Smooth muscle cell (in vitro differentiated cells): ENCODE measurements around the gene CAMTA1. TPM values are rescaled to one million over a fixed set of nuclear protein-coding genes. Genes with fewer than 3 reads are reported as not detected.
A peak's percentile ranks its signal among the peaks of the same experiment; 100 is the strongest.

ENCODE experiments used
- DNase-seq: peaks from one replicate; lab custom pipeline; 2025; ENCODE audit not compliant: unreplicated experiment; lab: John Stamatoyannopoulos, UW
- H2AFZ ChIP-seq: fragments of 200-600 bp; sonication (generic); 2 replicates; pipeline ENCODE4 v1.6.0; 2016; ENCODE audit warnings: antibody characterized with exemption, low read depth, mild to moderate bottlenecking
- H3F3A ChIP-seq: fragments of 200-600 bp; sonication (generic); 2 replicates; pipeline ENCODE4 v1.6.0; 2017; ENCODE audit warnings: antibody characterized with exemption, low read depth
- H3K27ac ChIP-seq: fragments of 200-600 bp; sonication (generic); 2 replicates; pipeline ENCODE4 v1.5.1; 2016; ENCODE audit warnings: low read depth, mild to moderate bottlenecking
- H3K27me3 ChIP-seq: fragments of 200-600 bp; sonication (generic); 2 replicates; pipeline ENCODE4 v1.6.1; 2016; ENCODE audit warnings: low read depth, mild to moderate bottlenecking
- H3K36me3 ChIP-seq: fragments of 200-600 bp; sonication (generic); 2 replicates; pipeline ENCODE4 v1.5.1; 2016; ENCODE audit warnings: low read depth
- H3K4me1 ChIP-seq: fragments of 200-600 bp; sonication (generic); 2 replicates; pipeline ENCODE4 v1.5.1; 2016; ENCODE audit warnings: low read depth
- H3K4me2 ChIP-seq: fragments of 200-600 bp; sonication (generic); 2 replicates; pipeline ENCODE4 v1.6.0; 2016; ENCODE audit warnings: mild to moderate bottlenecking
- H3K4me3 ChIP-seq: fragments of 200-600 bp; sonication (generic); 2 replicates; pipeline ENCODE4 v1.5.1; 2016; ENCODE audit warnings: mild to moderate bottlenecking
- H3K79me2 ChIP-seq: fragments of 200-600 bp; sonication (generic); 2 replicates; pipeline ENCODE4 v1.6.0; 2016; ENCODE audit warnings: low read depth, mild to moderate bottlenecking
- H3K9ac ChIP-seq: fragments of 200-600 bp; sonication (generic); 2 replicates; pipeline ENCODE4 v1.6.0; 2016; ENCODE audit warnings: low read depth
- H3K9me3 ChIP-seq: fragments of 200-600 bp; sonication (generic); replicated peaks from 2 replicates; pipeline ENCODE4 v1.5.1; 2016; ENCODE audit warnings: low read depth
- H4K20me1 ChIP-seq: fragments of 200-600 bp; sonication (generic); 2 replicates; pipeline ENCODE4 v1.6.0; 2016; ENCODE audit warnings: low read depth
- CTCF ChIP-seq: fragments of 200-600 bp; sonication (generic); IDR thresholded peaks from 2 replicates; pipeline ENCODE4 v1.5.1; 2017; ENCODE audit warnings: borderline replicate concordance, mild to moderate bottlenecking, antibody characterized with exemption; ENCODE audit not compliant: insufficient read depth, poor library complexity, severe bottlenecking
- WGBS: methylation state at CpG from one replicate; pipeline ENCODE4 v1.1.7; 2016; ENCODE audit warnings: low lambda C conversion rate; 5-methylcytosine and 5-hydroxymethylcytosine counted together
- polyA plus RNA-seq: library from polyadenylated mRNA; unstranded; fragments of >200 nt; fragmentation: Nextera tagmentation; extraction: Ambion mirVana; gene quantifications from 2 replicates; pipeline ENCODE4 v1.2.1, GENCODE V29; 2016
- total RNA-seq: library from RNA; depleted of rRNA; stranded (reverse); fragments of >200 nt; gene quantifications from 2 replicates; pipeline ENCODE4 v1.2.3, GENCODE V29; 2014

Gene CAMTA1
- total and polyA plus RNA-seq, 2 experiments from 2014 or later = 139 to 145 TPM

DNA sequence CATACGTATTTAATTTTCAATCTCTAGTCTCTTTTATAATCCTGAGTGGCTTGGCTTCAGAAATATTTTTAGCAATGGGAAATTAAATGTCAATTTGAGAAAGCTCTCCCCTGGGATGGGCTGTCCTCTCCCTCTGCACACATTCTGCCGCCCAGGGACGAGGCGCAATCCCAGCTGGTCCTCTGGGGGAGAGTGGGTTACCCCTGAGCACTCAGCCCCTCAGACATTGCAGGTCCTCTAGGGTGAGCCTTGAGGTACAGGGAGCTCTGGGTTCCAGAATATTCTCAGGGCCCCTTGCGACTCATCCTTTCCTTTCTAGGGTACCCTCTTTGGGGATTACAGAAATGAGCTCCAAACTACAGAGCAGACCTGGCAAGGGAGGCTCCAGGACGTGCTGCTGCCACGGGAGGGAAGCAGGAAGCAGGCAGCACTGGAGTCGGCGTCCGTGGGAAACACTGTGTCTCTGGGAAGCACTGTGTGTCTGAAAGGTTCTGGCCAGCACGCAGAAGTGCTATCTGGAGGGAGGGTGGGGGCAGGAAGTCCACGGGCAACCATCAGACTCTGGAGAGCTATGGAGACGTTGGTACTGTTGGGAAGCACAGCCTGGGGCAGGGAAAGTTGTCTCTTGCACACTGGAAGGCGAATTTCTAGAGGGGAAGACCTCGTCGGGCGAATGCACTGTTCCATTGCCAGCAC is 642.5 kb downstream of the CAMTA1 start:
- Histone ChIP-seq H3K79me2 (no peaks in the 10 kb centered on the region), H3K9ac (no peak overlapping the region), H3K9me3 (no peaks in the 10 kb centered on the region), H3K36me3 (no peaks in the 10 kb centered on the region), H3K4me2 (peak overlapping the region; percentile 67), H3K4me3 (no peak overlapping the region), H4K20me1 (no peaks in the 10 kb centered on the region), H3K27me3 (no peaks in the 10 kb centered on the region), H3K4me1 (peaks cover 7% of the 10 kb centered on the region), H2AFZ (no peak overlapping the region), H3F3A (peaks cover 5% of the 10 kb centered on the region), H3K27ac (peak overlapping the region; percentile 84)
- no peak for DNase-seq
- TF ChIP-seq CTCF = no peak
- 58% methylated on average over 17 of the region's 17 CpGs for WGBS

- Histone ChIP-seq H3K9me3 (no peaks in the 10 kb centered on the region), H2AFZ (no peak overlapping the region), H3K4me3 (no peak overlapping the region), H3F3A (peaks cover 5% of the 10 kb centered on the region), H3K79me2 (no peaks in the 10 kb centered on the region), H4K20me1 (no peaks in the 10 kb centered on the region), H3K27ac (no peak overlapping the region), H3K27me3 (no peaks in the 10 kb centered on the region), H3K4me2 (no peak overlapping the region), H3K4me1 (peaks cover 7% of the 10 kb centered on the region), H3K9ac (no peak overlapping the region), H3K36me3 (no peaks in the 10 kb centered on the region)
- 97% methylated on average over 3 of the region's 3 CpGs for WGBS
- no peak for DNase-seq
- TF ChIP-seq CTCF = no peak
Observed at GRCh38 chr1:7429290-7429689, 644.0 kb downstream of the CAMTA1 start.

GRCh38 chr1:7430047-7430608 is 644.9 kb downstream of the CAMTA1 start:
- DNase-seq = no peak
- no peak overlapping the region for H3K4me2 ChIP-seq
- H2AFZ ChIP-seq = no peak overlapping the region
- H3K27ac ChIP-seq = no peak overlapping the region
- no peaks in the 10 kb centered on the region for H3K79me2 ChIP-seq
- H4K20me1 ChIP-seq = no peaks in the 10 kb centered on the region
- 98% methylated on average over 6 of the region's 7 CpGs for WGBS
- H3K9ac ChIP-seq = no peak overlapping the region
- no peak overlapping the region for H3K4me3 ChIP-seq
- peaks cover 7% of the 10 kb centered on the region for H3K4me1 ChIP-seq
- H3K9me3 ChIP-seq = no peaks in the 10 kb centered on the region
- no peak for TF ChIP-seq CTCF
- H3K36me3 ChIP-seq = no peaks in the 10 kb centered on the region
- H3K27me3 ChIP-seq = no peaks in the 10 kb centered on the region
- peaks cover 5% of the 10 kb centered on the region for H3F3A ChIP-seq

GRCh38 chr1:7430691-7431090 is 645.4 kb downstream of the CAMTA1 start:
- H3K27ac ChIP-seq = no peak overlapping the region
- no peak overlapping the region for H2AFZ ChIP-seq
- no peaks in the 10 kb centered on the region for H3K9me3 ChIP-seq
- no peak for DNase-seq
- no peaks in the 10 kb centered on the region for H4K20me1 ChIP-seq
- H3K4me3 ChIP-seq = no peak overlapping the region
- WGBS = 72% methylated on average over 1 of the region's 1 CpG
- TF ChIP-seq CTCF = no peak
- H3K36me3 ChIP-seq = no peaks in the 10 kb centered on the region
- H3K4me1 ChIP-seq = peaks cover 7% of the 10 kb centered on the region
- no peak overlapping the region for H3K4me2 ChIP-seq
- H3K27me3 ChIP-seq = no peaks in the 10 kb centered on the region
- peaks cover 5% of the 10 kb centered on the region for H3F3A ChIP-seq
- no peak overlapping the region for H3K9ac ChIP-seq
- H3K79me2 ChIP-seq = no peaks in the 10 kb centered on the region
